SIG-M5 treated with dmso at 0.1 percent for 504 hours (cell line): Measurements from ENCODE around the gene BICD2.

Source experiments
- DNase-seq: peaks from one replicate; lab custom pipeline; 2025; ENCODE audit not compliant: unreplicated experiment; lab: John Stamatoyannopoulos, UW

Gene BICD2

DNA sequence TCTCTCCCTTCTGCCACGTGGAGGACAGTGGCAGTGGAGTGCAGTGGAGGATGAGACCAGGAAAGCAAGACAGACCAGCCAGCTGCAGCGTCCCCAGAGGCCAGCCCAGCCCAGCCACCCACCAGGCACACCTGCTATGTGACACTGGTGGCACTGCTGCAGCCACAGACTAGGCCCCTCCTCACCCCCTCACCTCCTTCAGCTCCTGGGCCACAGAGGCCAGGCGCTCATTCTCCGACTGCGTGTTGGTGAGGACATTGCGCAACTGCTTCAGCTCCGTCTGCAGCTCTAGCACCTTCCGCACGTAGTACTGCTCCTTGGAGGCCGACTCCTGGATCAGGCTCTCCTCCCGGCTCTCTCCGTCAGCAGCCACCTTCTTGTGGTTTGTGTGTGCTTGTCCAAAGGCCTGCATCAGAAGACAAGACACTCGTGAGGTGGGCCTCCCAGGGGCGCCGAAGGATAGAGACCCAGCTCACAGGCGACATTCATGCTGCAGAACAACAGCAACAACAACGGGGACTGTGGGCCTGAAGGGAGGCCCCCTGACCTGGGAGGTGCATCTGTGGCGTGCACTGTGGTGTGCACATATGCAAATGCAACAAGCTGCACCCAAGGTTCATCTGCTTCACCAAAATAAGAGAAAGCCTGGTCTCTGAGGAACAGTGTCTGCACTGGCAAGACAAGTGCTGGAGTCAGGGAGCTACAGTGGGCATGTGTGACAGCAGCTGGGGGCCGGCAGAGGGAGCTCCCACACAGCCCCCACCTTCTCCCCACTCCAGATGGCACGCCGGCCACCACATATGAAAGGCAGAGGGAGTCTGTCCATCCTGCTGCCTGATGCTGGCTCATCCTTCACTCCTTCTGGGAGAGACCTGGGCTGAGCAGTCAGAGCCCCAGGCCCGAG is 35.5 kb downstream of the BICD2 start:
- no peak for DNase-seq

DNA sequence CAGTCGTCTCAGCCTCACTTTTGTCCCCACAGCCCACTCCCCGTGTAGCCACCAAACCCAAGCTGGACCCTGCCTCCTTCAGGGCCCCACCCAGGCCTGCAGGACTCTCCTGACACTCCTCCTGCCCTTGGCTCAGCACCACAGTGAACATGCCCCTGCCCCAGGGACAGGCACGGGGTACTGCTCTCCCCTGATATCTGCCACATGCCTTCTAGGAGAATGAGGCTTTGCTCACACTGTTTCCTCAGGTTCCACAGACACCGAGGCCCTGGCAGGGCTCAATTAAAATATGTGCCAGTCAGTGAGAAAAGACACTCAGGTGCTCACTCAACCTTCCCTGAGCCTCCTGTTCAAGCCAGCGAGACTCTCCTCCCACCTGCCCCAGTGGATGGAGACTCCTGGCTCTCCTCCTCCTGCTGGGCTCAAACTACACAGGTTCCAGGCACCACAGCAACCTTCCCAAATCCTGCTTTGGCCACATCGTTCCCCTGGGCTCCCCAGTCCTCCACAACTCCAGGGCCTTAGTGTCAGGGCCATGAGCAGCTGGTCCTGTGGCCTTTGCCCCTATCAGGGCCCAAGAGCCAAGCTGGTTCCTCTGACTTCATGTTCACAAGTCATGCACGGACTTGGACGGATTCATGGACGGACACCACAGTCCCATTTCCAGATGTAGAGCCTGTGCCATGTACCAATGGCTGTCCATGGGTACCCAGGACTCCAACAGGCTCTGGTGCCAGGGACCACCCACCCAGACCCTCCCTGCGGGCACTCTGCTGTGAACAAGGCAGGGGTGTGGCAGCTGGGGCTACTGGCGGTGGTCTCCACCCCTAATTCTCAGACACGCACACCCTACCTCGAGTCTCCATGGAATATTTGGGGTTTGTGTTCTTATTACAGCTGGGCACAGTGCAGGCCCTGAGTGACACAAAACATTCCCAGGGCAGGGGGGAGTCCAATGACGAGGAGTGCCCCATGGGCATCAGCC is 36.6 kb downstream of the BICD2 start:
- DNase-seq, result no peak

DNA sequence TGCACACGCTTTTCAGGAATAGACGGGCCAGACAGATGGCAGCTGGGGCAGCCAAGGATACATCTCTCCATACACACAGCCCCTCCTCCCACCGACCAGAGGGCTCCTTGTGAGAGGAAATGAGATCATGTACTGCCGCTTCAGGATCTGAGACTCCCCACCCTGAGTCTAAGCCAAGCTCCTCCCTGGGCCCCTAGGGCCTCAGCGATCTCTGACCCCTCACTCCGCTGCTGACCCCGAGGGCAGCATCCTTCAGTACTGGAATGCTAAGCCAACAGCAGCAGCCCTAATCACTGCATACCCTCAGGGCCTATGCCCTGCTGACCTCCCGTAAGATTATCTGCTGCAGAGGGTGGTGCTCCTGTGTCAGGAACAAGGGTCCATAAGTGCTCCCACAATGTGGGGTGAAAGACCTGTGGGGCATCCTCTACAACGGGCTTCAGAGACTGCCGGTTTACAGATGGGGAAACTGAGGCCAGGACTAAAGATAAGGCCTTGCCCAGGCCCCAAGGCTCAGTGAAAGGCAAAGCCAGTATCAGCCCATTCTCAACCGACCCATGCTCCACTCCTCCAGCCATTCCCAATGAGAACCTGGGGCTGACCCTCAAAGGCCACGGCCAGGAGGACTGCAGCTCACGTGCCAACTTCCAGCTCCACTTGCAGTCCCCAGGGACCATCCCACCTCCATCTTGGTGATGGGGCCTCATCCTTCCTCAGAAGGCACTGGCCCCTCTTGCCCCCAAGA is 37.5 kb downstream of the BICD2 start:
- no peak for DNase-seq

DNA sequence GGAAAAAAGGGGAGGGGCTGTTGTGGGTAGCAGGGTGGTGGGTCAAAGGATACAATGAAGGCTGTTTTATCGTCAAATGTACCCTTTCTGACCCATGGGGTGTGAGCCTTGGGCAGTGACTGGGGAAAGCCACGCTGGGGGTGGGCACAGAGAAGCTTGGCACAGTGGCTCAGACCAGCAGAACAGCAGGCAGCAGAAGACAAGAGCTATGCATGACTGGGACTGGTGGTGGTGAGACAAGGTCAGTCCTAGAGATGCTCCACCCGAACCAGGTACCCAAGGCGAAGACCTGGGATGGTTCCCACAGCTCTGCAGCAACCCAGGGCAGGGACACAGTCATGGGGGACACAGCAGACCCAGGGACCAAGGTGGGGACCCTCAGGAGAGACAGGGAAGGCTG is 38.3 kb downstream of the BICD2 start:
- DNase-seq, result no peak

DNA sequence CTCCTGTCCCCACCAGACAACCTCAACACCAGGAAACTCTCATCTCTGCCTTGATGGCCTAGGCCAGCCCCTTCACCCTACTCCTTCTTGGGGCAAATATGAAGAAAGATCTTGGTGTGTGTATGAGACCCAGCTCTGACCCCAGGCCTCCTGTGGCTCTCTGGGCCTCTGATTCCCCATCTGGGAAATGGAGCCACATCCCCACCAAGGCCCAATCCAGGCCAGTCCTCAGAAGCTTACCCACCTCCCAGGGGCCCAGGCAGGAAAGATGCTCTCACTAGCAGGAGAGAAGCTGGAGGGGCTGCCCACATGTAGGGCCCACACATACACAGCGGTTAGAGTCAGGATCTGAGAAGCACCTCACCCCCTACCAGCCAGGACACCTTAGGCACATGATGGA is 38.9 kb downstream of the BICD2 start:
- no peak for DNase-seq

DNA sequence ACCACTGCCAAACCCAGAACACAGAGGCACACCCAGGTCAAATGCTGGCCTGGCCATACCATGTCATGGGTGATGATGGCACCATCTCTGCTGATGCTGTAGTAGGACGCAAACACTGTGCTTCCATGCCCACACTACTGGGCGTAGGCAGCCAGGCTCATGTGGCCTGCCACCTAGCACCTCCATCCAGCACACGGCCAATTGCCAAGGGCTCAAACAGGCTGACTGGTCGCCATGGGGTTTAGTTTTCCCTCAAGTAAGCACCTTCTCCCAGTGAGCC is 39.4 kb downstream of the BICD2 start:
- no peak for DNase-seq

DNA sequence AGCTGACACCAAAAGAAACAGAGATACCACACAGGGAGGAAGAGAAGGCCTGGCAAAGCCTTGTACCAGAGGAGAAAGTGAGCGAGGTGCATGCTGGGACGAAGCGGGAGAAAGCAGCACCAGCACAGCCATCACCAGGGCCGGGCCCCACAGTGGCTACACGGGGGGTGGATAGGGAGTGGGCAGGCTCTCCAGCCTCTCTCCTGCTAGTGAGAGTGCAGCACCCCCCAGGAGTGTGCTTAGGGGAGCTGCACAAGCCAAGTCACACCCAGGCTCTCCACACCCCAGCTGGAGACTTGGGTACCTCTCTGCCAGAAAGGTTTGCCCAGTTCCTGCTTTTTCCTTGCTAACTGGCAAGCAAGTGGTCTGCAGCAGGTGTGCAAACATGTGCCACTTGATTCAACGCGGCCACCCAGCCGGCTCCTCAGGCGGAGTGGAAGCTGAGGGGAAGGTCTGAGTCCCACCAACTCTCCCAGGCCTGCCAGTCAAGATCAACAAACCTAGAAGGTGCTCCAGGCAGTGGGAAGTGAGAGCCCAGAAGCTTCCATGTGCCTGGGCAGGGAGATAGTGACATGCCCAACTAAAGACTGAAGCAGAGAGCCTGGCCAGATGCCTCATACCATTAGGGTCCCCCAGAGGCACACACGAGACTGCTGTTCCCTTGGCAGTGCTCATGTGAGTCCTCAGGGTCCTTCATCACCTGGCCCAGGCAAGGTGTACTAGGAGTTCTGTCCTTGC is 39.9 kb downstream of the BICD2 start:
- no peak for DNase-seq

DNA sequence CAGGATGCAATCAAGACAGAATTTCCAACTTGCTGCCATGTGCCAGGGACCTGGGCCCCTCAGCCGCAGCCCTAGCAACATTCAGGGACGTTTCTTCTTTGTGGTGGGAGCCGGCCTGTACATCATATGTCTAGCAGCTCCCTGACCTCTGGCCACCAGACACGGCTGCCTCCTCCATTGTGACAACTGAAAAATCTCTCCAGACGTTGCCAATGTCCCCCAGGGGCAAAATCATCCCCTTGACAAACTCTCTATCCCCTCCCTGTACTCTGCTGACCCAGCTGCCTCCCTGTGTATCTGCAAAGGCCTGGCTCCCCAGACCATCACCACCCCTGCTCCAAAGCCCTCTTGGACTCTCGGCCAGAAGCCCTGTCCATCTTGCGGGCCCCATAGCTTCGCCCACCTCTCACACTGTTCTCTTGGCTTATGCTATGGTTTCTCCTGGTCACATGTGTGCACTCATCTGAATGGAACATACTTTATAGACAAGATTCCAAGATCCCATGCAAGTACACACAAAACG is 40.8 kb downstream of the BICD2 start:
- no peak for DNase-seq

DNA sequence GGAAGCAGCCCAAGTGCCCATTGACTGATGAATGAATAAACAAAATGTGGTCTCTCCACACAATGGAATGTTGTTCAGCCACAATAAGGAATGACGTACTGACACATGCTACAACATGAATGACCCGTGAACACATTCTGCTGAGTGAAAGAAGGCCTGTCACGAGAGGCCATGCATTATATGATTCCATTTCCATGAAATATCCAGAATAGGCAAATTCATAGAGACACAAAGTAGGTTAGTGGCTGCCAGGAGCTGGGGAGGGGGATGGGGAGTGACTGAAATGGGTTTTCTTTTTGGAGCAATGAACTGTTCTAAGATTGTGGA is 41.4 kb downstream of the BICD2 start:
- DNase-seq, result no peak

DNA sequence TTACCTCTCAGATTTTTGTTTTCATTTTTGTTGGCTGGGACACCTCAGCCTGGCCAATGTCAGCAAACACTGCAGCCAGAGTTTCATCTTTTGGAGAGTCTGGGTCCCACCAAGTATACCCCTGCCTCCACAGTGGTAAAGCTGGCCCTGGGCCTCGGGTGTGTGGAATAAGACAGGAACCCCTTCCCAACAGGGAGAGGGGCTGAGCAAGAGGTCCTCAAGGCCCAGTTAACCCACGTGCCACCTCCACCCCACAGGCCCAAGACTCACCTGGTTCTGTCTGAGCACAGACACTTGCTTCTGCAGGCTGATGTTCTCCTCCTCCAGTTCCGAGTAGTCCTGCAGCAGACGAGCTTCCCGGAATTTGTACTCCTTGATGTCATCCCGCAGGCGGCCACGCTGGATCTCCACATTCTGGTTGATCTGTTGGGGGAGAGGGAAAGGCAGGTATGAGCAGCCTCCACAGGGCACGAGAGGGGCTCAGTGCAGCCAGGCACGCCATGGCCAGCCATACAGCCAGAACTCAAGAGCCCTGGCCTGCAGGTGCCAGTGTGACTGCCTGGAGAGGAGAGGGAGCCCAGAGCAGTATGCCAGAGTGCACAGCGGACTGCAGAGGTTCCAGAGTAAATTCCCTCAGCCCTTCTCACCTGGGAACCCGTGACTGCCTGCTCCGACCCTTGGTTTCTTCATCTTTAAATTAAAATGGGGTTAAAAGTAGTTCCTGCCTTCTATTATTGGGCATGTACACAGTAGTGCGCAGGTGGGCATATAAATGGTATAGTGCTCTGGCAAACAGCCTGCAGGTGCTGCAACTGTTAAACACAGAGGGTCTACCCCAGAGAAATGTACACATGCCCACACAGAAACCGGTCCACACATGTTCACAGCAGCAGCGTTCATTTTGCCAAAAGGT is 42.0 kb downstream of the BICD2 start:
- no peak for DNase-seq

DNA sequence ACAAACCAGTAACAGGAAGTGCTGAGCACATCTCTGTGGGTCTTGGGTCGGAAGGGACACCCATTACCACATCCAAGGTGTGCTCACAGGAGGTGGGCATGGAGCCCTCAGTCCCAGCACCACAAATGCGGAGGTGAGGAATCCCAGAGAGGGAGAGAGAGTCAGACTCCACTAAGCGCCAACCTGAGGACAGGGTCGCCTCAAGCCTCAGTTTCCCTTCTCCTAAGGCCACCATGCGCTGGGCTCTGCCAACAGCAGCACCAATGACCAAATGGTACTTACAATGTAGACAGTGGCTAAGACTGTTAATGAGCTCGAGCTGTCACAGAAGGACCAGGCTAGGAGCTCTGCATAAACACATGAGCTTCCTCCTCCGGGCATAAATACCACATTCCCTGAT is 43.1 kb downstream of the BICD2 start:
- DNase-seq, result no peak

DNA sequence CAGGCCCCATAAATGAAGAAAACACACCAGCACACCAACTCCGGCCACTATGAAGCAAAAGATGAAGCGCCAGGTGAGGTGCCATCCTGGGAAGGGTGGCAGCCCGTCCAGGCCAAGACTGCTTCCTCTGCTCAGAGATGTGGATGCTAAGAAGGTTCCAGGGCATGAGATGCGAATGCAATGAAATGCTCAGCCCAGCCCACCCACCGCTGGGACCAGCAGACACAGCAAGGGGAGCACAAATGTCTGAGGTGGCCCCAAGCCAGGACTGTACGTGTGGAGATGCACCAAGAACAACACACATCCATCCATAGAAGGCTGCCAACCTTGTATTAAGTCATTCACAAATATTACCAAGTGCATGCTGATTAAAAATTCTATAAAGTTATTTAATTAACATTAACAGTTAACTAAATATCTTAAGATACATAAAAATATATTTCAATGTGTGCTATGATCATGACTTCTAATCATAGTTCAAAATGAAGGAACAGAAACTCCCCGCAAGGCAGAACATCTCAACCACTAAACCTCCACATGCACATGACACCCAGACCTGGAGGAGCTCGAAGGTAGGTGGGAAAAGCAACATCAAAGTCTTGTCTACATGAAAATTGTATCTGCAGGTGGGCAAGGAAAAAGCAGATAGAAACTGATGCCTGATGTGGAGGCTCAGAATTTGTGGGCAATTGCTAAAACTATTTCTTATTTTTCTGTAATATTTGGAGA is 43.7 kb downstream of the BICD2 start:
- no peak for DNase-seq

DNA sequence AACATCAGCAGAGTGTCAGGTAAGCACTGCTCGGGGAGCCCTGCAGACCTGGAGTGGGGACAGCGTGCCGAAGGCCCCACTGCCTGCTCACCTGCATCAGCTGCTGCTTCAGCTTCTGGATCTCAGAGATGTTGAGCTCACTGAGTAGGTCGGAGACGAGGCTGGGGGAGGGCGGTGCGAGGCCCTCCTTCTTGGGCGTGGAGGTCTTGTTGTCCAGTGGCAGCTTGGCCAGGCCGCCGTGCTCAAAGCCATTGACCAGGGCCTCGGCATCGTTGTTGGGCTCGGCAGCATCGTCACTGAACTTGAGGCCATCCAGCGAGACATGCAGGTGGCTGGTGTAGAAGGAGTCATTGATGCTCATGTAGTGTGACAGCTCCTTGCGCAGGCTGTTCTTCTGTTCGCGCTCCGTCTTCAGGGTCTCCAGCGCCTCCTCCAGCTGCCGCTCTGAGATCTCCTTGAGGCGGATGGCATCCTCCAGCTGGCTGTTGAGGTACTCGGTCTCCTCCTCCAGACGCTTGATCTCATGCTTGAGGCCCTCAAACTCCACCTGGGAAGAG is 44.3 kb downstream of the BICD2 start:
- no peak for DNase-seq

DNA sequence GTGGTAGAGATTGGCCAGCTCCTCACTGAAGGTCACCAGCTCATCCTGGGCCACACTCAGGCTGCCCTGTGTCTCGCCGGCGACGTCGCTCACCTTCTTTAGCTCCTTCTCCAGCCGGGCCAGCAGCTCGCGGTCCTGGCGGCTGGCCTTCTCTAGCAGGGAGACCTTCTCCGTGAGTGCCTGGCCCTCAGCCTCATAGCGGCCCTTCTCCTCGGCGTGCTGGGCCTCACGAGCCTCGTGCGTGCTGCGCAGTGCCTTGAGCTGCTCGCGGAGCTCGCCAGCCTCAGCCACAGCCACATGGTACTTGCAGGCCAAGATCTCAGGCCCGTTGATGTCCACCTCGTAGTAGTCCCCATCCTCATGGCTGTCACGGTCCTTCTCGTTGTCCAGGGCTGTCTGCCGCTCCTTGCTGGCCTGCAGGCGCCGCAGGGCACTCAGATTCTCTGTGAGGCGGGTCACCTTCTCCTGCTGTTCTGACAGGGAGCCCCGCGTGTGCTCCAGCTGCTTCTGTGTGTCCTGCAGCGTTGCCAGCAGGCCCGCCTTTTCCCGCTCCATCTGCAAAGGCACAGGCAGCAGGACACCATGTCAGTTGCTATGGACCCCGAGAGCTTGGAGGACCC is 45.5 kb downstream of the BICD2 start:
- DNase-seq, result no peak

DNA sequence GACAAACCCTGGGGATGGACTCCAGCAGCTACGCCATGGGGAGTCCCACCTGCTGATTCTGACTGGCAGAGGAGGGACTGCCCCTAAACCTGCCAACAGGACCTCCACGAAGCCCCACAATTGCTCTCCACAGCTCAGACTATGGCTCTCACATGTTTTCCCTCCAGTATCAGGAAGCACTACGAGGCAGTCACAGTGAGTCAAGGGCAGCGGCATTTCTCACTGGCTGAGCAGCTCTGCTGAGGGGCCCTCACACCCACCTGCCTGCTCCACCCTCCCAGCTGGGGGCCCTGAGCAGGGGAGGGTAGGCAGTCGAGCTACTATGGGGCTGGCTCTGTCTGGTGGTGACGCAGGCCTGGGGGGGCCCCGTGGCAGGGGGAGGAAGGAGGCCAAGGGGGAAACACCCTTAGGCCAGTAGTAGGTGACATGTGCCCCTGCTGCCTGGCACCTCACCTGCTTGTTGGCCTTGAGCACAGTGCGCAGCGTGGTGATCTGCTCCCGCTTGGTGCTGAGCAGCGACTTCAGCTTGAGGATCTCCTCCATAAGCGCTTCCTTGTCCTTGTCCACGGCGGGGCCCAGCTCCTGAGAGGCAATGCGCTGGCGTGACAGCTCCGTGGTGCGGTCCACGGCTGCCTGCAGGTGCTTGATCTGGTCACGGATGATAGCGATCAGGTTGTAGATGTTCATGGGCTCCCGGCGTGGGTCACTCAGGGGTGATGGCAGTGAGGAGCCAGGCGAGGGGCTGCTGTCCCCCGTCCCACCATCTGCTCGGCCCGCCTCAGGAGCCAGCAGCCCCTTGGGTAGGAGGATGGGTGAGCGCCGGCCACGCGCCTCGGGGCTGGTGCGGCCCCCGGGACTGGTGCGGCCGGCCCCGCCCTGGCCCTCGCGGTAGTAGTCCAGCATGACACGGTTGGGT is 46.3 kb downstream of the BICD2 start:
- DNase-seq, result no peak

DNA sequence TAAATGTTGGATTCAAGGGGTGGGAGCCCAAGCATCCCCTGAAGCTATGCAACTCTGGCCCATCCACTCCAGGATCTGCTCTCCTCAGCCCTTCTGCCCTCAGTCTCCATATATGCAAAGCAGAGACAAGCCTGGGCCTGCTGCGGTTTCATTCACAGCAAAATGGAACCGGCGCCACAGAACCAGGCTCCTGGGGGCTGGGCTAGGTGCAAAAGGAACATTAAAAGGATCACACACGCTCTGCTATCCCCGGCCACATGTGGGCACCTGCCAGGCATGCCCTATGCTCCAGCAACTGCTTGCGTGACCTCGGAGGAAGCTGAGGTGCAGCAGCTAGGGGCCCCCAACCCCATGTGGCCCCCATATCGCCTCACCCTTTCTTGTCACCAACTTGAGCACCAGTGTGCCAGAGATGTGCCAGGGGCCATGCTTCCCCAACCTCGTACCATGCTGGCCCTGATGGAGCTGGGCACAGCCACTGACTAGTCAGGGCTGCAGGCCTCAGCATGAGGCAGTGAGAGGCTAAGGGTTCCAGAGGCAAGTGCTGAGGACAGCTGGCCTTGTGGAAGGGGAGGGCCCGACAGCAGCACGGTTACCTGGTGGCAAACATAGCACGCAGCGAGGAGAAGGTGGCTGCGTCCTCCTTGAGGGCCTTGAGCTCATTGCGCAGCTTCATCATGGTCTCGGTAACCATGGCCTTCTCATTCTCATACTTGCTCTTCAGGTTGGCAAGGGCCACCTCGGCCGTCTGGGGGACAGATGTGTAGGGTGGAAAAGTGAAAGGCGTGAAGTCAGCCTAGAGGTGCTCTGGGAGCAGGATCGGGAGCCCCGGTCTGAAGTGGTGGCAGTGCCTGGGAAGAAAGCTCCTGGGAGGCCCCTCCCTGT is 47.2 kb downstream of the BICD2 start:
- DNase-seq, result no peak
